Epithelial cell of proximal tubule (primary cell): ENCODE measurements around the gene SLC66A3. TPM values are rescaled to one million over a fixed set of nuclear protein-coding genes. Genes with fewer than 3 reads are reported as not detected.

Source experiments
- DNase-seq: peaks from one replicate; pipeline ENCODE4 v3.0.0-alpha.2; 2011; ENCODE audit warnings: low read depth
- H3K4me3 ChIP-seq: 2 replicates; pipeline ENCODE4 v1.5.1; 2011; ENCODE audit warnings: low read depth, mild to moderate bottlenecking, low read length
- CTCF ChIP-seq: conservative IDR thresholded peaks from 2 replicates; pipeline ENCODE4 v1.5.1; 2012; ENCODE audit warnings: low read depth, mild to moderate bottlenecking, low read length
- total RNA-seq: library from RNA; depleted of rRNA; stranded (reverse); fragments of >200 nt; gene quantifications from 2 replicates; pipeline ENCODE4 v1.2.3, GENCODE V29; 2015

The SLC66A3 gene
- total RNA-seq, 1 donor from 2014 or later, result 58.2 TPM

GRCh38 chr2:11128243-11128951 lies 26.9 kb upstream of the SLC66A3 start:
- no peak overlapping the region for H3K4me3 ChIP-seq
- no peak for TF ChIP-seq CTCF
- no peak for DNase-seq

- peak; percentile 36 for TF ChIP-seq CTCF
- DNase-seq, result no peak
These were observed 25.4 kb upstream of the SLC66A3 start for GRCh38 chr2:11129598-11130449.

GRCh38 chr2:11131166-11131920 lies 23.9 kb upstream of the SLC66A3 start:
- DNase-seq, result no peak
- no peak overlapping the region for H3K4me3 ChIP-seq
- no peak for TF ChIP-seq CTCF

More at GRCh38 chr2:11129598-11130449, 25.4 kb upstream of the SLC66A3 start:
- H3K4me3 ChIP-seq, result peak overlapping the region; percentile 42

GRCh38 chr2:11132036-11132671 lies 23.1 kb upstream of the SLC66A3 start:
- no peak for TF ChIP-seq CTCF

GRCh38 chr2:11133238-11133935 lies 21.9 kb upstream of the SLC66A3 start:
- peak overlapping the region; percentile 67 for H3K4me3 ChIP-seq
- no peak for TF ChIP-seq CTCF
- no peak for DNase-seq

More at GRCh38 chr2:11132036-11132671, 23.1 kb upstream of the SLC66A3 start:
- no peak overlapping the region for H3K4me3 ChIP-seq
- no peak for DNase-seq

- no peak for TF ChIP-seq CTCF
- no peak for DNase-seq
- no peak overlapping the region for H3K4me3 ChIP-seq
These were observed 21.3 kb upstream of the SLC66A3 start for GRCh38 chr2:11133936-11134320.
